NT2/D1 (cell line): ENCODE data around the gene ZNF592.

Experiments
- YY1 ChIP-seq: IDR thresholded peaks from 2 replicates; pipeline ENCODE4 v1.6.1; 2011; ENCODE audit not compliant: insufficient read length, insufficient read depth
- ZNF274 ChIP-seq: IDR thresholded peaks from 2 replicates; pipeline ENCODE4 v1.6.1; 2011; ENCODE audit warnings: mild to moderate bottlenecking, low read depth, low read length

DNA sequence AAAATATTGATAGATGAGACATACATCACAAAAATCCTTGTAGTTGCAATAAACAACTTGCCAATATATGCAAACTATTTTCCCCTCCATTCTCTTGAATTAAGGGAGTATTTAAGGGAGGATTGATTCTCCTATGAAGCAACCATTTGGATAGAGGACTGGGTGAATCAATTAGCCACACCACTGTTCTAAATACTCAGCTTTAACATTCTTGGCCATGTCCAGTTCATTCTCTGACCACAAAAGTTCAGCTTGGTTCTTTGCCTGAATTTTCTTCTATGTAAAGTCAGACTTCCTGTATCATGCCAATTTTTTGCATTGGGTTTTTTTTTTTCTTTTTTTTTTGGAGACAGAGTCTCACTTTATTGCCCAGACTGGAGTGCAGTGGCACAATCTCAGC is 16.6 kb upstream of the ZNF592 start:
- no peak for TF ChIP-seq ZNF274
- TF ChIP-seq YY1 = no peak
